HG02759 (cell line): Measurements from ENCODE around the gene IL17RE.
"Not testable (repeated sequence)": the region's sequence is repeated elsewhere in the genome, so short reads cannot be mapped to it uniquely, and the experiment has no call there.

ENCODE experiments used
- ATAC-seq: cut with Tn5 transposase; IDR thresholded peaks from one replicate; pipeline ENCODE4 v1.9.1; 2021; ENCODE audit warnings: mild to moderate bottlenecking, moderate library complexity; ENCODE audit not compliant: unreplicated experiment

Gene IL17RE

DNA sequence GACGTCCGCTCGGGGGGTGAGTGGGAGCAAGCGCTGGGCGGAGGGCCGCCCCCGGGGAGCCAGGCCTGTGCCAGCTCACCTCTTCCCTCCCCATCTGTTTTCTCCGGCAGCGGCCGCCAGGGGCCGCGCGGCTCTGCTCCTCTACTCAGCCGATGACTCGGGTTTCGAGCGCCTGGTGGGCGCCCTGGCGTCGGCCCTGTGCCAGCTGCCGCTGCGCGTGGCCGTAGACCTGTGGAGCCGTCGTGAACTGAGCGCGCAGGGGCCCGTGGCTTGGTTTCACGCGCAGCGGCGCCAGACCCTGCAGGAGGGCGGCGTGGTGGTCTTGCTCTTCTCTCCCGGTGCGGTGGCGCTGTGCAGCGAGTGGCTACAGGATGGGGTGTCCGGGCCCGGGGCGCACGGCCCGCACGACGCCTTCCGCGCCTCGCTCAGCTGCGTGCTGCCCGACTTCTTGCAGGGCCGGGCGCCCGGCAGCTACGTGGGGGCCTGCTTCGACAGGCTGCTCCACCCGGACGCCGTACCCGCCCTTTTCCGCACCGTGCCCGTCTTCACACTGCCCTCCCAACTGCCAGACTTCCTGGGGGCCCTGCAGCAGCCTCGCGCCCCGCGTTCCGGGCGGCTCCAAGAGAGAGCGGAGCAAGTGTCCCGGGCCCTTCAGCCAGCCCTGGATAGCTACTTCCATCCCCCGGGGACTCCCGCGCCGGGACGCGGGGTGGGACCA is 30.4 kb downstream of the IL17RE start:
- ATAC-seq: peak; percentile 71

DNA sequence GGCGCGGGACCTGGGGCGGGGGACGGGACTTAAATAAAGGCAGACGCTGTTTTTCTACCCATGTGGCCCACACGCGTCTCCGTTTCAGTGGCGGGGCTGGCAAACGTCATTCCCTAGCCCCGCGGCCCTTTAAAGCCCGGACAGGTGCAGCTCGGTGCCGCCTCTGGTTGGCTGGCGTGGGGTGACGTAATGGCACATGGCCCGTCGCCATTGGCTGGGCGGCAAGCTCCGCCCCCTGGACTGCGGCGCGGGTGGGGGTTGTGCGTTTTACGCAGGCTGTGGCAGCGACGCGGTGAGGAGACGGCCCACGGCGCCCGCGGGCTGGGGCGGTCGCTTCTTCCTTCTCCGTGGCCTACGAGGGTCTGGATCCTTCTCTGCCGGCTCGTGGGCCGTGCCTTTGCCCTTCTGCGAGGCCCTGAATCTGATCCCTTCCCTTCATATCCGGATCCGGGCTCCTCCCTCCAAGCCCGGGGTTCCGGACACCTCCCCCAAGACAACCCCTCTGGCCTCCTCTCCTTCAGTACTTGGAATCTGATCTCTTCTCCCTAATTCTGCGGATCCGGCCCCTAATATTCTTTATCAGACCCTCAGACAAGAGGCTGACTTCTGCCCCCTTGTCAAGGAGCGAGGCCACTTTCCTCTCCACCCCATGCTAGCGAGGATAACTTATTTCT is 31.1 kb downstream of the IL17RE start, which contains the start of gene CRELD1:
CRELD1 (plus strand) TSS at position 274 of the 674 bp plus-strand sequence. CDS start 605 bp downstream, outside the sequence.
- ATAC-seq: peak; percentile 89

DNA sequence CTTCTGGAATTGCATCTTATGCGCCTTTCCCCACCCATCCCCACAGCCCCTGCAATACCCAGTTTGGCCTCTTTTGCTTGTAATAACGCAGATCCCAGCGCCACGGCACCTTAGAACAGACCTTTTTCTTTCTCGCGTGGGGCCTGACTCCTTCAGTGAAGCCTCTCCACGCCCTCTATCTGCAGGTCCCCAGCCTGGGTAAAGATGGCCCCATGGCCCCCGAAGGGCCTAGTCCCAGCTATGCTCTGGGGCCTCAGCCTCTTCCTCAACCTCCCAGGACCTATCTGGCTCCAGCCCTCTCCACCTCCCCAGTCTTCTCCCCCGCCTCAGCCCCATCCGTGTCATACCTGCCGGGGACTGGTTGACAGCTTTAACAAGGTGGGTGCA is 31.6 kb downstream of the IL17RE start:
- ATAC-seq: no peak

DNA sequence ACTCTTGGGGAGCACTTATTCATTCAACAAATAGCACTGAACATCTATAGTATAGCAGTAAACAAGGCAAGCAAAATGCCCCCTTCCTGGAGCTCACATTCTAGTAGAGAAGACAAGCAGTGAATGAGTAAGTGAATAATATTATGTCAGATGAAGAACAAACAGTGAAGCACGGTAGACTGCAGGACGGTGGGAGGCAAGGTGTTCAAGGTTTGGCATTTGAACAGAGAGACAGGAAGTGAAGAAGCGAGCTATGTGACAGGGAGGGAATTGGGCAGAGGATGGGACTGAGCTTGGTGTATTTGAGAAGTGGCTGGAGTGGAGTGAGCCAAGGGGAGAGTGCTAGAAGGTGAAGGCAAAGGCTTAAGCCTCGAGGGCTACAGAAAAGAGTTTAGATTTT is 32.3 kb downstream of the IL17RE start:
- ATAC-seq: no peak

DNA sequence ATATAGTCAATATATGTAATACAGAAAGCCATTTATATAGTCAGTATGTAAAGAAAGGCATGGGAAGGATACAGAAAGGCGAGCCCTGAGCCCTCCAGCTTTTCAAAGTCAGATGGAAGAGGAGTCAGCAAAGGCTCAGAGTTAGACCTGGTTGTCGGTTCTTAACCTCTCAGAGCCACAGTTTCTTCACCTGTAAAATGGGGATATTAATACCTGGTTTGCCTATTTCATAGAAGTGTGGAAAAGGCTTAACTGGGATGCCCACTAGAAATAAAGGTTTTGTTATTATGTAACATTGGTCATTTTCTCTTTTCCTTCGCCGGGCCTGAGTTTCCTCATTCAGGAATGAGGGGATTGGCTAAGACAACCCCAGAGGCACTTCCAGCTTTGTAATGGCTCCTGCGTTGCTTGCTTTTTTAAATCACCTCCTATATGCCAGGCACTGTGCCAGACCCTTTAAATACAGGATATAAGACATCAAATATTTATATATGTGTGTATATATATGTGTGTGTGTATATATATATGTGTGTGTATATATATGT is 33.4 kb downstream of the IL17RE start:
- no peak for ATAC-seq

DNA sequence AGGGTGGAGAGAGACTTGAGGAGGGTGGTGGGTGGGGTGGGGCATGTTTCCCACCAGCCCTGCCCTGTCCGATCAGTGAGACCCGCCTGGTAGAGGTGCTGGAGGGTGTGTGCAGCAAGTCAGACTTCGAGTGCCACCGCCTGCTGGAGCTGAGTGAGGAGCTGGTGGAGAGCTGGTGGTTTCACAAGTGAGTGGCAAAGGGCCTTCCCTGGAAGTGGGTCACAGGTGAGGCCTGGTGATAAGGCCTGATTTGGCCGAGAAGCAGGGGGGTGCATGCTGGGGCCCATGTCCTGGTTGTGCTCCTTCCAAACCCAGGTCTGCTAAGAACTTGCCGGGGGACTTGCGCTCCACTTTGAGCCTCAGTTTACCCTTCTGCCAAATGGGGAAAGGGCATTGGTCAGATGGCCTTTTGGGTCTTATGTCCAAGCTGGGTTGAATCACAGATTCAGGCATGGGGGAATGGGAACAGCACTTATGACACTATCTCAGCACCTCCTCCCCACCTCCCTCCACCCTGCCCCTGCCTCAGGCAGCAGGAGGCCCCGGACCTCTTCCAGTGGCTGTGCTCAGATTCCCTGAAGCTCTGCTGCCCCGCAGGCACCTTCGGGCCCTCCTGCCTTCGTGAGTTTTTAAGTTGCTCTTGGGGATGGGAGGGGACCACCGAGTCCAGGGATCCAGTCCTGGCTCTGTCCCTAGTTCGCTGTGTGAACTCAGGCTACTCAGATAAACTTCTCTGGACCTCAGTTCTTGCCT is 35.0 kb downstream of the IL17RE start:
- no peak for ATAC-seq

DNA sequence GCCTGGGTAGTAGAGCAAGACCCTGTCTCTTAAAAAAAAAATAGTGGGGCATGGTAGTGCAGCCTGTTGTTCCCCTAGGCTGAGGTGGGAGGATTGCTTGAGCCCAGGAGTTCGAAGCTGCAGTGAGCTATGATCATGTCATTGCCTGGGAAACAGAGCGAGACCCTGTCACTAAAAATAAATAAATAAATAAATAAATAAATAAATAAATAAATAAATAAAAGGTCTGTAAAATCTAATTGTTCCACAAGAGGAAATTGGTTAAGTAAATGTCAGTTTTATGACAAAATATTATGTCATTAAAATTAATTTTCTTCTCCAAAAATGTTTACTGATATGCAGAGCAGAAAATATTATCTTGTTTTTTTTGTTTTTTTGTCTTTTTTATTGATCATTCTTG is 36.3 kb downstream of the IL17RE start:
- no peak for ATAC-seq

DNA sequence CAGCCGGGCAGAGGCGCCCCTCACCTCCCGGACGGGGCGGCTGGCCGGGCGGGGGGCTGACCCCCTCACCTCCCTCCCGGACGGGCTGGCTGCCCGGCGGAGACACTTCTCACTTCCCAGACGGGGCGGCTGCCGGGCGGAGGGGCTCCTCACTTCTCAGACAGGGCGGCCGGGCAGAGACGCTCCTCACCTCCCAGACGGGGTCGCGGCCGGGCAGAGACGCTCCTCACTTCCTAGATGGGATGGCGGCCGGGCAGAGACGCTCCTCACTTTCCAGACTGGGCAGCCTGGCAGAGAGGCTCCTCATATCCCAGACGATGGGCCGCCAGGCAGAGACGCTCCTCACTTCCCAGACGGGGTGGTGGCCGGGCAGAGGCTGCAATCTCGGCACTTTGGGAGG is 37.3 kb downstream of the IL17RE start:
- ATAC-seq: not testable (repeated sequence)

DNA sequence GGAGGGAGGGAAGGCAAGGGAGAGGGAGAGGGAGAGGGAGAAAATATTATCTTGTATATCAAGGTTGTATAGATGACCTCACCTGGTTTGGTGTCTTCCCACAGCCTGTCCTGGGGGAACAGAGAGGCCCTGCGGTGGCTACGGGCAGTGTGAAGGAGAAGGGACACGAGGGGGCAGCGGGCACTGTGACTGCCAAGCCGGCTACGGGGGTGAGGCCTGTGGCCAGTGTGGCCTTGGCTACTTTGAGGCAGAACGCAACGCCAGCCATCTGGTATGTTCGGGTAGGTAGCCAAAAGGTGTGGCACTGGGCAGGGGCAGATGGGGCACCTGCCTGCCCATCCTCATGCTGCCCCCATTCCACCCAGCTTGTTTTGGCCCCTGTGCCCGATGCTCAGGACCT is 38.1 kb downstream of the IL17RE start:
- no peak for ATAC-seq

DNA sequence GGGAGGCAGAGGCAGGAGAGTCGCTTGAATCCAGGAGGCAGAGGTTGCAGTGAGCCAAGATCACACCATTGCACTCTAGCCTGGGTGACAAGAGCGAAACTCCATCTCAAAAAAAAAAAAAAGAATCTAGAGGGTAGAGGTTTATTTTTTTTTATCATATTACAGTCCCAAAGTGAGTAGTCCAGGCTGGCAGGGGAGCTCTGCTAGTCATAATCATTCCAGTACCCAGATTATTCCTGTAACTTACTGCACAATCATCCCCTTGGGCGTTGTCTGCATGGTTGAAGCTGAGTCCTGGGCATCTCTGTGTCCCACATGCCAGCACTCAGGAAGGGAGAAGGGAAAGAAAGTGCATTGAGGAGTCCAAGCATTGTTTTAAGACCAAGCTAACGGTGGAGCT is 39.5 kb downstream of the IL17RE start:
- no peak for ATAC-seq

DNA sequence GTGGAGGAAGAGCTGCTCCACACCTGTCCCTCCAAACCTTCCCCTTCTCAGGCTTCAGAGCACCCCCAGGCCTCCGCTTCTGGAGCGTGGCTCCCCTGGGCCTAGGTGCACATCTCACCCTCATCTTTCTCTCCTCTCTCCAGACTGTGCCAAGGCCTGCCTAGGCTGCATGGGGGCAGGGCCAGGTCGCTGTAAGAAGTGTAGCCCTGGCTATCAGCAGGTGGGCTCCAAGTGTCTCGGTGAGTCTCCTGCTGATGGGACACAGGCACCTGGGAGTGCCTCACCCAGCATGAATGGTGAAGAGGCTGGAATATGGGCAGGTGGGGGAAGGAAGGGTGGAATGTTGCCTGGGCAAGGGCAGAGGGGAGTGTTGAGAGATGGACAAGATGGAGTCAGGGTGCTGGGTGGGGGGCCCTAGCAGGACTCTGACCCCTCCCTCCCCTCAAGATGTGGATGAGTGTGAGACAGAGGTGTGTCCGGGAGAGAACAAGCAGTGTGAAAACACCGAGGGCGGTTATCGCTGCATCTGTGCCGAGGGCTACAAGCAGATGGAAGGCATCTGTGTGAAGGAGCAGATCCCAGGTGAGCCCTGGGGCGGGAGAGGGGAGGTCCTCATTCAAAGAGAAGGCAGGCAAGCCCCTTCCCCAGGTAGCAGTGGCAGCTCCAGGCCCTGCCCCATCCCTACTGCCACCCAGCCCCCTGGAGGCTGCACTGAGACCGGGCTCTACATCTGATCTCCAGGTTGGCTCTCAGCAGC is 40.5 kb downstream of the IL17RE start:
- ATAC-seq: no peak

DNA sequence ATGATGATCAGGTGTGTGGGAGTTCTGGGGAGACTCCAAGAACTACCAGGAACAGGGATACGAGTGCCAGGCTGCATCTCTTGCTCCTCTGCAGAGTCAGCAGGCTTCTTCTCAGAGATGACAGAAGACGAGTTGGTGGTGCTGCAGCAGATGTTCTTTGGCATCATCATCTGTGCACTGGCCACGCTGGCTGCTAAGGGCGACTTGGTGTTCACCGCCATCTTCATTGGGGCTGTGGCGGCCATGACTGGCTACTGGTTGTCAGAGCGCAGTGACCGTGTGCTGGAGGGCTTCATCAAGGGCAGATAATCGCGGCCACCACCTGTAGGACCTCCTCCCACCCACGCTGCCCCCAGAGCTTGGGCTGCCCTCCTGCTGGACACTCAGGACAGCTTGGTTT is 41.6 kb downstream of the IL17RE start:
- ATAC-seq: no peak

DNA sequence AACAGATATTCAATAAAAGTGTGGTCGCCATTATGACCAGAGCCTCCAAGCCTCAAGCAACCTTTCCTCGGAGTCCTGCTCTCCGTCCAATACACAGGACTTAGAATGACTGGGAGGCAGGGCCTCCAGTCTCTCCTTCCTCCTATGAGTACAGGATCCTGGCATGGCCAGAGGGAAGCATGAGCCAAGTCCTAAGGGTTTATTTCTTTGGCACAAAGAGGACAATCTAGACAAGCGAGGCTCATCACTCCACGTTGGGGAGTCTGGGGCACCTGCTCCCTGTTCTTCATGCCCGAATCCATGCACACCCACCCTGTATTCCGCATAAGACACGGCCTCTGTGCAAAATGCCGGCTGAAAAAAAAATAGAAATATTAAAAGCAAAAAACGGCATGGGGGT is 42.7 kb downstream of the IL17RE start:
- no peak for ATAC-seq

DNA sequence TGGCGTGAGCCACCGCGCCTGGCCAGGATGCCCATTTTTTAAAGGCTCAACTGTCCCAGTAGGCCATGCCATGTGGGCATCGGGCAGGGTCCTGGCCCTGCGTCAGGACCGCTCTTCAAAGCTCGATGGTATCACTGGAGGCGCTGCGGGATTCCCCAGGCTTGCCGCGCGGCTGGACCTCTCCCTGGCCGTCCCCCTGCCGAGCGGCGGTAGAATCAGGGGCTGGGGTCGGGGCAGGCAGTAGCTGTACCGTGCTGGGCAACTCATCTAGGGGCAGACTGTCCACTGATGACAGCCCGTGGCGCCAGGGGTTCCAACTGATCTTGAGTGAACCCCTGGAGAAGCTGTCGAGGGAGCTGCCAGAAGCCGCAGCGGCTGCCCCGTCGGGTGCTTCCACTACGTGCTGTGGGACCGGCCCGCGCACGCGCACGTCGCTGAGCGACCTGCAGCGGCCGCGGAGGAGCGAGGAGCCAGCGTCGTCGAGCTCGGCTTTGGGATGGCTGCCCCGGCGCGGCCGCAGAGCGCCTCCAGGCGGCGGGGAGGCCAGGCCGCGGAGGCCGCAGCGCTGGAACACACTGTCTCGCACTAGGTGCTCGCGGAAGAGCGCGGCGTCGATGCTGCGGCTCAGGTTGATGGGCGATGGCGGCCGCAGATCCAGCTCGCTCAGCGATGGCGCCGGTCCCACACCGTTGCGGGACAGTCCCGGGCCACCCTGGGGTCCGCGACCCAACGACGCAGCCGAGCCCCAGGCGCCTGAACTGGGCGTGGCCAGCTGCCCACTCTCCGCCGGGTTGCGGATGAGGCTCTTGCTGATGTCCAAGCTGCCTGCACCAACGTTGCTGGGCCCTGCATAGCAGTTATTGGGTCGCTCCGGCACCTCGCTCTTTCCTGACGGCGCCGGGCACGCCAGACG is 43.7 kb downstream of the IL17RE start:
- peak; percentile 48 for ATAC-seq

DNA sequence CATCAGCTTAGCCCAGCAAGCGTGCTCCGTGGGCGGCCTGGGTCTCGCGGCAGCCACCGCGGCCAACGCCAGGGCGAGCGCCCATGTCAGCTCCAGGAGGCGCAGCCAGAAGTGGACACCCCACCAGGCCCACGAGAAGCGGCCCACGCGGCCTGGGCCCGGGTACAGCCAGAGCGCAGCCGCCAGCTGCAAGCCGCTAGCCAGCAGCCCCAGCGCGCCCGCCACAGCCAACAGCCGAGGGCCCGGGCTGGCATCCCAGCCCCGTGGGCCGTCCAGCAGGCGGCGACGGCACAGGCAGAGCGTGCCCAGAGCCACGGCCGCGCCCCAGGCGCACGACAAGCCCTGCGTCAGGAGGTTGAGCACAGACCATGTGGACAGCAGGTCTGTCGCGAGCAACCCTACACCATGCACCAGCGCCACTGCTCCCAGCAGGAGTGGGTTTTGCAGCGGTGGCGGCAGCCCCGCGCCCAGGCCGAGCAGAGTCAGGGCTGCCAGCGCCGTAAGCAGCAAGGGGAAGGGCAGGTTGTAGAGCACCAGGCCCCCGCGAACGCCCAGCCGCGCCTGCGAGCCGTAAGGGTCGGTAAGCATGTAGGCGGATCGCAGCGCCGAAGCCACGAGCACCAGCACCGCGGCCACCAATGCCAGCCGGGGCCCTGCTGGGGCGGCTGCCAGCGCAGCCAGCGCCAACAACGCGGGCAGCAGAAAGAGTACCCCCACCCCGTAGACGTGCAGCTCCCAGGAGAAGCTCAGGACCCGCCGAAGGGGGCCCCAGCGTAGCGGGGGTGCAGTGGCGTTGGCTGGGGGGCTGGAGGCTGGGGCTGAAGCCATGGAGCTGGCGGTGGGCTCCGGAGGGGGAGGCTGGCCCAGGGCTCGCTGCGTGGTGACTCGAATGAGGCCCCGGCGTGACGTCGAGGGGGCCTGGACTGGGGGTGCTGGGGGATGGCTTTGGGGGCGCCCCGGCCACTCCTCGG is 44.7 kb downstream of the IL17RE start:
- ATAC-seq: no peak

DNA sequence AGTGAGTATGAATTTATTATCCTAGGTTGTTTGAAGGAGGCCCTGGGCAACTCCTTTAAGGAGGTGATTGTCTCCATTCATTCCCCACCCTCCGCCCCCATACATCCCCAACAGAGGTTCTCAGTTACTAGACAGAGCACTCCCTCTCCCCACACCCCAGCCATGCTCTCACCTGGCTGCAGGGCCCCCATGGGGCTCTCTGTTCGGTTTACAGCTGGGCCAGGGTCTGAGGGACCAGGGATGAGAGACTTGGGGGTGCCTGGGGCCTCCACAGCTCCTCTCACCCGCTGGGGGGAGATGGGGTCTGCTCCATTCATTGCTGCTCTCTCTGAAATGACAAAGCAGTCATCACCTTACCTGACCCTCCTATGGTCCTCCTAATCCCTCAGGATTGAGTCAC is 45.9 kb downstream of the IL17RE start:
- ATAC-seq: no peak

DNA sequence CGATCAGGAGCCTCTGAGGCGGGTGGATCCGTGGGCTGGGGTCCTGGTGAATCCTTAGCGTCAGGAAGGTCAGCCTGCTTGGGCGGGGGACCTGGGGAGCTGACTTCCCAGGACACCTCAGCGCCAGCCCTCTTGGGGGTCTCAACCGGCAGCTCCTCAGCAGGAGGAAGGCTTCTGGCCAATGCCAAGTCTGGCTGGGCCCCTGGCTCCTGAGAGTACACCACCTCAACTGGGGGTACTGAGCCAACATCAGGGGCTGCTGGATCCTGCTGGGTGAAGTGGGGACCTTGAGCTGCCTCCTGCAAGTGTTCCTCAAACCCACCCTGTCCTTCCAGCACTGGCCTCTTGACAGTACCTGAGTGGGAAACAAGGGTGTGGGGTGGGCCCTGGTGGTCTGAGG is 46.5 kb downstream of the IL17RE start:
- no peak for ATAC-seq

DNA sequence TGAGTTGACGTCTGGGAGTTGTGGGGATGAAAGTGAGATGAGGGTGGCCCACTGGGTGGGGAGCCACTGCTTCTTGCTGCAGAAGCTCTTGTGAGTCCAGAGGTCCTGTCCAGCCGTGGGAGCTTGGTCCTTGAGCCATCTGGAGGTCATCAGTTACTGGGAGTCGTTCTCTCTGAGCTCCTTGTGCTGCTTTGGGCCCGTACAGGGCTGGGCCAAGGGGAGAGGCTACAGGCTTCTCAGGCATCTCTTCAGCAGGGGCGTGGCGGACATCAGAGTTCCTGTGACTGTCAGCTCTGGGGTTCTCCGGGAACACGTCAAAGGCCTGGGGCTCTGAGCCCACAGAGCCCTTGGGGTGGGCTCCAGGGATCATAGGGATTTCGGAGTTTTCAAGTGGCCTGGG is 47.0 kb downstream of the IL17RE start:
- no peak for ATAC-seq

DNA sequence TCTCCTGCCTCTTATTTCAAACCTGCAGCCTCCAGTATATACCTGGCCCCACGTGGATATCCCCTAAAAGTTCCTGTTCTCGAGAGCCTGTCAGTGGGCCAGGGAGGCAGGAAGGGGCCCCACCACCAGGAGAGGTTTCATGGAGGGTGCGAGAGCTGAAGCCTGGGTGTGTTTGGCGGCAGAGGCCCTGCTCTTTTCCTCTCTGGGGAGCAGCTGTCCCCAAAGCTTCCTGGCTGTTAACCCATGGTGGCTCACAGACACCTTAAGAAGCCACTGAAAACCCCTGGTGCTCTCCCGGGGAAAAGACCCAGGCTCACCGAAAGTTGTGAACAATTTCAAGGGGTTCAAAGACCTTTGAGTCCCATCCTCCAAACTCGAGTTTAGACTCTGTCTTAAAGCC is 48.5 kb downstream of the IL17RE start:
- peak; percentile 46 for ATAC-seq
